ENCODE measurements around the gene ACTL7A. TPM values are rescaled to one million over a fixed set of nuclear protein-coding genes. Genes with fewer than 3 reads are reported as not detected.

ACTL7A gene
- total RNA-seq, 4 donors from 2014 or later: 0.67 TPM; not detected in 3

DNA sequence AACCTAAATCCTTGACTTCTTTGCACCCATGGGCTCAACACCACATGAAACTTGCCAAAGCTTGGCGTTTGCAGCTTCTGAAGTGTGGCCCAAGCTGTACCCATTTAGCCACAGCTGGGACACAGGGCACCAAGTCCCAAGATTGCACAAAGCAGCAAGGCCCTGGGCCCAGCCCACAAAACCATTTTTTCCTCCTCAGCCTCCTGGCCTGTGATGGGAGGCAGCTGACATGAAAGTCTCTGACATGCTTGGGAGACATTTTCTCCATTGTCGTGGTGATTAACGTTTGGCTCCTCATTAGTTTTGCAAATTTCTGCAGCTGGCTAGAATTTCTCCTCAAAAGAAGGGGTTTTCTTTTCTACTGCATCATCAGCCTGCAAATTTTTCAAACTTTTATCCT is 38.2 kb upstream of the ACTL7A start:
- Histone ChIP-seq H3K36me3 (no peaks in the 10 kb centered on the region), H3K4me3 (replicated peaks in 1 of 3) (no peak overlapping the region), H3K27me3 (no peaks in the 10 kb centered on the region), H3K9me3 (no peaks in the 10 kb centered on the region), H3K27ac (no peak overlapping the region), H3K4me1 (no peaks in the 10 kb centered on the region)
- no peak for DNase-seq
- TF ChIP-seq POLR2A (IDR thresholded peaks at IDR 0.05) (no peak), CTCF (IDR thresholded peaks at IDR 0.05) (no peak)
- WGBS, 2 donors: 89% methylated on average over 2 to 3 of the region's 3 CpGs
- intact Hi-C loops (cut with DNase I): no loop called here

GRCh38 chr9:108830272-108830671 is 31.8 kb upstream of the ACTL7A start:
- TF ChIP-seq POLR2A (IDR thresholded peaks at IDR 0.05): no peak
- TF ChIP-seq CTCF (IDR thresholded peaks at IDR 0.05): no peak
- no peak for DNase-seq
- H3K9me3 ChIP-seq: no peaks in the 10 kb centered on the region
- H3K4me1 ChIP-seq: no peaks in the 10 kb centered on the region
- H3K4me3 ChIP-seq (replicated peaks in 1 of 3): no peak overlapping the region
- H3K36me3 ChIP-seq: no peaks in the 10 kb centered on the region
- no peak overlapping the region for H3K27ac ChIP-seq
- intact Hi-C loops (cut with DNase I): no loop called here
- WGBS, 2 donors: 61 to 78% methylated on average over 2 of the region's 2 CpGs
- H3K27me3 ChIP-seq: no peaks in the 10 kb centered on the region

DNA sequence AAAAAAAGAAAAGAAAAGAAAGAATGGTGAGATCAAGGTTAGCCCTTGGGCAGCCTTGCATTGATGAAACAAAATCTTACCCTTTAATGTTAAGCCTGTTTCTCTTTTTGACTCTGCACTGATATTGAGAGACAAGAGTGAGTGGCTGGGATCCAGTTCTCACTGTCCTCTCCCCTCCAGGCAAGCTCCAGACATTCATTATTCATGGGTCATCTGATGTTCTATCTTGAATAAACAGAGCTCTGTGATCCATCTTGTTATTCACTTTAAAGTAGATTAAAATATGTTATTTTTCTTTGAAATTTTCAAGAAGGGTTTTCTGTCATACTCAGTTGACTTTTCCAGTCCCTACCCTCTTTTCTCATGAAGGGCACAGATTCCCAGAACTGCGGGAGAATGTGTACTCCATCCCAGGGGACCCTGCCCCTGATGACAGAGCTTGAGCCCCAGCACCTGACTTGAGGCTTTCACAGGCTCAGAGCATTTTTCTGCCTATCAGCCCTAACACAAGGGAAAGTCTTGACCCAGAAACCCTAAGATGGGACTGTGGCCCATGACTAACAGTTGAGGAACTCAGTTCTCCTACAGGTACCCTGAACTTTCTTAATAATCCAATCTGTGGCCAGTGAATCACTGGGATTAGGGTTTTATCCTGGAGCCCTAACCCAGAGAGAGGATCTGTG is 30.4 kb upstream of the ACTL7A start:
- intact Hi-C loops (cut with DNase I): no loop called here
- 82 to 83% methylated on average over 1 of the region's 1 CpG for WGBS, 2 donors
- no peaks in the 10 kb centered on the region for H3K9me3 ChIP-seq

DNA sequence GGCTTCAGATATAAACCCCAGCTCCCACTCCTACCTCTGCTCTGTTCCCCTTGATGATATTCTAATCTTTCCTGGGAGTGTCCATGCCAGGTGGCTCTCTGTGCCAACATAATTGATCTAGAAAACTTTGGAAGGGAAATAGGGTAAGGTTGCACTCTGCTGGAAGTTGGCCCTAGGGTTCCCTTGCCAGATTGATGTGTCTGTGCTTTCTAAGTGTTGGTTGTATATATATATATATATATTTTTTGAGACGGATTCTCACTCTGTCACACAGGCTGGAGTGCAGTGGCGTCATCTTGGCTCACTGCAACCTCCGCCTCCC is 29.9 kb upstream of the ACTL7A start:
- Histone ChIP-seq H3K4me3 (replicated peaks in 1 of 3) (no peak overlapping the region), H3K27me3 (no peaks in the 10 kb centered on the region), H3K4me1 (peaks cover 8 to 10% of the 10 kb centered on the region in 2 donors), H3K36me3 (no peaks in the 10 kb centered on the region), H3K27ac (no peak overlapping the region), H3K9me3 (no peaks in the 10 kb centered on the region)
- WGBS, 2 donors: 96 to 100% methylated on average over 3 of the region's 3 CpGs
- DNase-seq: no peak
- intact Hi-C loops (cut with DNase I): no loop called here
- no peak for TF ChIP-seq CTCF (IDR thresholded peaks at IDR 0.05)
- TF ChIP-seq POLR2A (IDR thresholded peaks at IDR 0.05): no peak

More for the DNA sequence above, 30.4 kb upstream of the ACTL7A start:
- Histone ChIP-seq H3K27me3 (no peaks in the 10 kb centered on the region), H3K27ac (no peak overlapping the region), H3K4me3 (replicated peaks in 1 of 3) (no peak overlapping the region), H3K4me1 (peaks cover 7 to 8% of the 10 kb centered on the region in 2 donors), H3K36me3 (no peaks in the 10 kb centered on the region)
- TF ChIP-seq POLR2A (IDR thresholded peaks at IDR 0.05) (no peak), CTCF (IDR thresholded peaks at IDR 0.05) (no peak)
- DNase-seq: no peak

DNA sequence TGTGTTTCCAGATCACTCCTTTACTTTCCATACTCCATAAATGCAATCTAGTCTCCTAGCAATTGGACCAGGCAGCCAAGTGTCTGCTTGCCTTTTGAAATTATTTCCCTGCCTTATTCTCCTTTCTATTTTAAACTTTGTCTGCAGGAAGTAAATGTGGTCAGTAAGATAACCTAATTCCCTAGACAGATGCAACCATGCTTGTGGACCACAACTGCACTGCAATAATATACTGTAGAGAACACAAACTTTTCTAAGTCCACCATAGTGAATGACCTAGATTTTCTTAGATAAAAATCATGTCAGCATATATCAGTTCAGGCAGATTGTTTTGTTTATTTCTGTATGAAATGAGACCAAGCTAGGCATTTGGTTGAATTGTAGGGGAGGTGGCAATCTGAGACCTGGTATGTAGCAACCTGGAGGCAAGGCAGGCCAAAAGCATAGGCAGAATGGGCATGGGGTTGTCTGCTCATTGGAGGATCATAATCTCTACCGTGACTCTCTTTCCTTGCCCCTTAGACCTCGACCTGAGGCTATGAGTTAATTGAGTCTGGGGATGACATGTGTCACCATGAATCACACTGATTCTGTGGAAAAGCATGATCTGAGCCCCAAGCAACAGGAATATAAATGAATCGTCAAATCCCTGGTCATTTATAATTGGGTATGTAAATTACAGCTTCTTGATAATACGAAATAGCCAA is 27.0 kb upstream of the ACTL7A start:
- Histone ChIP-seq H3K27ac (no peak overlapping the region), H3K9me3 (no peaks in the 10 kb centered on the region), H3K4me1 (peaks cover 8 to 10% of the 10 kb centered on the region in 2 donors), H3K4me3 (replicated peaks in 1 of 3) (no peak overlapping the region), H3K27me3 (no peaks in the 10 kb centered on the region), H3K36me3 (no peaks in the 10 kb centered on the region)
- no peak for DNase-seq
- intact Hi-C loops (cut with DNase I): no loop called here
- TF ChIP-seq POLR2A (IDR thresholded peaks at IDR 0.05) (no peak), CTCF (IDR thresholded peaks at IDR 0.05) (no peak)
- 76 to 87% methylated on average over 4 of the region's 4 CpGs for WGBS, 2 donors

All from thyroid gland (tissue), 4 donors.